HG03066 (cell line): ENCODE results near the gene PRKAB2.
"Not testable (repeated sequence)": the region's sequence is repeated elsewhere in the genome, so short reads cannot be mapped to it uniquely, and the experiment has no call there.

Source experiments
- ATAC-seq: cut with Tn5 transposase; IDR thresholded peaks from one replicate; pipeline ENCODE4 v1.9.1; 2021; ENCODE audit warnings: low read depth; ENCODE audit not compliant: unreplicated experiment

PRKAB2 gene

DNA sequence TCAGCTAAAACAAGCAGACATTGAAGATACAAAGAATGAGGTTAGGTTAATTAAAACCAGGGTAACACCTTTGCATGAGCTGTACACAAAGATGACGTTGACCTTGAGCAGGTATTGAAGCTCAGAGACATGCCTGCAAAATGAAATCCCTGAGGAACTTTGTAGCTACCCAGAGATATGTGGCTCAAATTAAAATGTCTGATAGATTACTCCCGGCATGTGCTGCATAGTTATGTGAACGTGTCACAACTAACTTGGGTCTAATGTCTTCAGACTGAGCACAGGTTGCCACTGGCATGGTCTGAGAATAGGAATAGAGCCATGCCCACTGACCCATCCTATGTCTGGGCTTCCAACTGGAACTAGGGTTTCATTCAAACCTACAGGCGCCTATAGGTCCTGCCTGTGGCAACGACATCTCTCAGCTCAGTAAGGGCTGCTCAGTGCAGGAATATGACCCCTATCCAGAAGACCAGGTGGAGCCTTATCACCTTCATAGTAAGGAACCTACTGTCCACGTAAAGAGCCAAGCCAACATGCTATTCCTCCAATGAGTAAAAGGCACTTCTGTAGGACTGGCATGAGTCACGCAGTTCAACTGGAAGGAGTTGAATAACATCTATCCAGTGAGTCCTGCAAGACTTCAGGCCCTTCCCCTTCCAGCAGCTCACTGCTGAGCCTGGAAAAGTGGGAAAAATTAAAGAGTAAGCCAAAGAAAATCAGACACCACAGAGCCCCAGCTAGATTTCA is 60.7 kb downstream of the PRKAB2 start:
- no peak for ATAC-seq

GRCh38 chr1:147110872-147111271 is 61.4 kb downstream of the PRKAB2 start:
- no peak for ATAC-seq

DNA sequence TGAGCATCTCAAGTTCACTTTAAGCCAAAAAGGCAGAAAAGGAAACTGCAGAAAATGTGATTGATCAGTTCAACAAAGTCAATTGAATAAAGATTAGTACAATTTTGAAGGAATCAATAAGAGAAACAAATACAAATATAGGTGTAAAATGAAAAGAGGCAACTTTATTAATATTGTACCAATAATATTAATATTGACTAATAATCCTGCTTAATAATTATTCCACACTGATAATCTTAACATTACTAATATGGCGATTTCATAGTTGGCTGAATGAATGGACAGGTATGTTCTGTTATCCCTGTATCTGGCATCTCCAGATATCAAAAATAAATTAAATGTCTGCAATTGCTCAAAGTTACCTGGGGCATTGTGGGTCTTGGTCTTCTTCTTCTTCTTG is 61.8 kb downstream of the PRKAB2 start:
- ATAC-seq, result no peak

- no peak for ATAC-seq
These were observed 62.5 kb downstream of the PRKAB2 start for GRCh38 chr1:147109762-147110161.

DNA sequence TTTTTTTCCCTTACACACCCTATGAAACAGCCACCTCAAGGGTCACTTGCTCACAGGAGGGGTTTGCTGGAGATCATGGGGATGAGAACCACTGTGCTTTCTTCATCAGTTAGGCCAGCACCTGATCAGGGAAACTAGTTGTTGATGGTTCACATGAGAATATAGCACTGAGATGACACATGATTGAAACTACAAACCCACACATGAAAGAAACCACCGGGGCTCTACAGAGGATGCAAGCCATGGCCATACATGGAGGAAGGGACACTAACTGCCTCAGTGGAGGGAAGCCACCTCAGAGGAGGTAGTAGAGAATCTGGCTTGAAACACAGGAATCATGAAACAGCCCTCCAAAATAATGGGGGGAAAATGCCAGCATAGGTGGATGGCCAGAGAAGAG is 63.2 kb downstream of the PRKAB2 start:
- no peak for ATAC-seq

- not testable (repeated sequence) for ATAC-seq
These were observed 65.8 kb downstream of the PRKAB2 start for GRCh38 chr1:147106407-147106881.

DNA sequence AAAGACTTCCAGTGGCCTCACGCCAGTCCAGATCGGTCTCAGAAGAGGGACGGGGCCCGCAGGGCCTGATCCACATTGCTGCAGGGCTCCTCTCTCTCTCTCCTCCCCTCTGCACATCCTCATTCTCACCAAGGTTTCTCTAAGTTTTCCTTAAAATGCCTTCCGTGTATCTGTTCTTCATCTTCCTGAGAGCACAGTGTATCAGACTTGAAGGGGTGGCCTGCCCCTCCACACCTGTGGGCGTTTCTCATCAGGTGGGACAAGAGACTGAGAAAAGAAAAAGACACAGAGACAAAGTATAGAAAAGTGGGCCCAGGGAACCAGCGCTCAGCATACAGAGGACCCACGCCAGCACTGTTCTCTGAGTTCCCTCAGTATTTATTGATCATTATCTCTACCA is 66.4 kb downstream of the PRKAB2 start:
- no peak for ATAC-seq
